Pons (tissue), 1 donor: ENCODE measurements around the gene ZNF609.

Source experiments
- DNase-seq: peaks from one replicate; pipeline ENCODE4 v3.0.0-alpha.2; 2016; ENCODE audit warnings: low spot score

ZNF609 gene, protein sequence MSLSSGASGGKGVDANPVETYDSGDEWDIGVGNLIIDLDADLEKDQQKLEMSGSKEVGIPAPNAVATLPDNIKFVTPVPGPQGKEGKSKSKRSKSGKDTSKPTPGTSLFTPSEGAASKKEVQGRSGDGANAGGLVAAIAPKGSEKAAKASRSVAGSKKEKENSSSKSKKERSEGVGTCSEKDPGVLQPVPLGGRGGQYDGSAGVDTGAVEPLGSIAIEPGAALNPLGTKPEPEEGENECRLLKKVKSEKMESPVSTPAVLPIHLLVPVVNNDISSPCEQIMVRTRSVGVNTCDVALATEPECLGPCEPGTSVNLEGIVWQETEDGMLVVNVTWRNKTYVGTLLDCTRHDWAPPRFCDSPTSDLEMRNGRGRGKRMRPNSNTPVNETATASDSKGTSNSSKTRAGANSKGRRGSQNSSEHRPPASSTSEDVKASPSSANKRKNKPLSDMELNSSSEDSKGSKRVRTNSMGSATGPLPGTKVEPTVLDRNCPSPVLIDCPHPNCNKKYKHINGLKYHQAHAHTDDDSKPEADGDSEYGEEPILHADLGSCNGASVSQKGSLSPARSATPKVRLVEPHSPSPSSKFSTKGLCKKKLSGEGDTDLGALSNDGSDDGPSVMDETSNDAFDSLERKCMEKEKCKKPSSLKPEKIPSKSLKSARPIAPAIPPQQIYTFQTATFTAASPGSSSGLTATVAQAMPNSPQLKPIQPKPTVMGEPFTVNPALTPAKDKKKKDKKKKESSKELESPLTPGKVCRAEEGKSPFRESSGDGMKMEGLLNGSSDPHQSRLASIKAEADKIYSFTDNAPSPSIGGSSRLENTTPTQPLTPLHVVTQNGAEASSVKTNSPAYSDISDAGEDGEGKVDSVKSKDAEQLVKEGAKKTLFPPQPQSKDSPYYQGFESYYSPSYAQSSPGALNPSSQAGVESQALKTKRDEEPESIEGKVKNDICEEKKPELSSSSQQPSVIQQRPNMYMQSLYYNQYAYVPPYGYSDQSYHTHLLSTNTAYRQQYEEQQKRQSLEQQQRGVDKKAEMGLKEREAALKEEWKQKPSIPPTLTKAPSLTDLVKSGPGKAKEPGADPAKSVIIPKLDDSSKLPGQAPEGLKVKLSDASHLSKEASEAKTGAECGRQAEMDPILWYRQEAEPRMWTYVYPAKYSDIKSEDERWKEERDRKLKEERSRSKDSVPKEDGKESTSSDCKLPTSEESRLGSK (N-terminal part only)

DNA sequence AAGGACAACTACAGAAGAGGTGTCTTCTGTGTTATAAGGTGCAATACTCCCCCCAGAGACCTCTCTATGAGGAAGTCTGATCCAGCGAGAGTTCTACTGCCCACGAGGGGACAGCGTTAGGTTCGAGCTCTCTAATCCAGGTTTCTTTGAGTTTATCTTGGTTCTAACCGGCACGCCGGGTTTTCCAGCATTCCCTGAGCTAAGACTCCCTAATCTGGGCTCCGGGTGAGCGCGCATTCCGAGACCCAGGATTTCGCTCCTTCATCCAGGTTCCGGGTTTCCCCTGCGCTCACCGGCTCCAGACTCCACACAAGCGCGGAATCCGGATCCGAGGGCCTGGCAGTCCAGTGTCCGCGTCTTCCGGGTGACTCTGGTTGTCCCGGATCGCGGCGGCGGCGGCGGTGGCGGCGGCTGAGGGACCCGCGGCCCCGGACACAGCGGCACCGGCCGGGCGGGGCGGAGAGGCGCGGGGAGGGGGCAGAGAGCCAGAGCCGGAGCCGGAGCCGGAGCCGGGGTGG, at the start of gene ZNF609:
Gene ZNF609, plus strand, starts transcription at position 373 of the 518 bp plus-strand sequence. CDS start 38,842 bp downstream, outside the sequence.
- peak; percentile 72 for DNase-seq

DNA sequence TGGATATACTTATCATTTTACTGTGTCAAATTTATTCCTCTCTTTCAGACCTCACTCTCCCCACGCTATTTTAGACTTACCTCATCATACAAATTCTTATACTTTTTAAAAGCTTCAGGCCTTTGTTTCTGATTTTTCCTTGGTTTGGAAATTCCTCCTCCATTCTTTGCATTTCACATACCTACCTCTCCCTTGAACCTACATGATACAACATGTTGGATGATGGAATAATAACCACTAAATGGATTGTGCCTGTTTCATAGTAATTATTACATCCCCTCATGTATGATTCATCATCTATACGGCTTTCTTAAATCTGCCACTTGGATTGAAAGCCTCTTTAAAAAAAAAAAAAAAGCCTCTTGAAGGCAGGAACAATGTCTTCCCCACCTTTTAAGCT, 48.2 kb upstream of the ZNF609 start:
- DNase-seq, result no peak

- DNase-seq, result no peak
Observed at GRCh38 chr15:64422697-64423096, 37.7 kb upstream of the ZNF609 start.

- no peak for DNase-seq
Observed at GRCh38 chr15:64423970-64424369, 36.4 kb upstream of the ZNF609 start.

GRCh38 chr15:64425221-64425620, 35.2 kb upstream of the ZNF609 start:
- DNase-seq, result no peak

- peak; percentile 66 for DNase-seq
Observed at GRCh38 chr15:64426845-64427465, 33.4 kb upstream of the ZNF609 start.

DNA sequence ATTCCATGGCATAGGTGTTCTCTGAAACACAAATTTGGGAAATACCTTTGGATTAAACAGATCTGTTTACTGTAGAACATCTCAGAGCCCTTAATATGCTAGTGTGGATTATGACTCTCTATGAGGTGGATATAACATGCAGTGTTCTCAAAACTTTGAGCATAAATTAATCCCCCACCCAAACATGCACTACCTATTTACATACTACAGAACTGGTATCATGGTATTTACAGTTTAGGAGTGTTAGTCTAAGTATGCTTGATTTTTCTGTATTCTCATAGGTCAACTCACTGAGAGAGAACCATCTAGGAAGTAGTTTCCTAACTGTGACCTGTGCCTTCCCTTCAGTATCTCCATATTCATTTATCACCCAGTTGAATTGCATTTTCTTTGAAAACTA, 30.9 kb upstream of the ZNF609 start:
- no peak for DNase-seq

DNA sequence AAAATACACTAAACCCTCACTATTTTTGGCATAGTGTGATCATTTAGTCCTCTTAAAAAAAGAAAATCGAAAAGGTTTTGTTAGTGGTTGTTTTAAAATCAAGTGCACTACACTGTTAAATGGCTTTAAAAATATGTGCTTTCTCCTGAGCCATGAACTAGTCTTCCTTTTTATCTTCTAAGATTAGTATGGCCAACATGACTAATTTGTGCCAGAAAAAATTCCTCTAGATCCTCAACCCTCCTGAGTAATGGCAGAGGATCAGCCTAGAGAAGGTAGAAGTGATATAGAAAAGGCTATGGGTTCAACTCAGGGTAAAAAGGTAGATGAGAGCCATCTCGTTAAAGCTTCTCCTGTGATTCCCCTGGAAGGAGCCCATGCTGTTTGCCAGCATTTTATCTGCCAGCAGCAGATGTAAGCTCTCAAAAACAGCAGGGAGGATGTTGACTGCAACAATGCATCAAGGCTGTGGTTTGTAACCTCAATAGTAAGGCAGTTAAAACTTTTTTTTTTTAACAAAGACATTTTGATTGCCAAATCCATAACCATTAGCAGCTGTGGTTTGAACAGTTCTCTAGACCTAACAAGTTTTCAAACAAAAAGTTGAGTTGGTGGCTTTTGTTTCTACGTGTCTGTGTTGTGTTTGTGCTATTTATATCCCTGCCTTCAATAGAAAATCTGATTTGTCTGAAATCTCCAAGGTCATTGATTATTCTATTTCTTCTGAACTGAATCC, 30.2 kb upstream of the ZNF609 start:
- DNase-seq, result peak; percentile 33

DNA sequence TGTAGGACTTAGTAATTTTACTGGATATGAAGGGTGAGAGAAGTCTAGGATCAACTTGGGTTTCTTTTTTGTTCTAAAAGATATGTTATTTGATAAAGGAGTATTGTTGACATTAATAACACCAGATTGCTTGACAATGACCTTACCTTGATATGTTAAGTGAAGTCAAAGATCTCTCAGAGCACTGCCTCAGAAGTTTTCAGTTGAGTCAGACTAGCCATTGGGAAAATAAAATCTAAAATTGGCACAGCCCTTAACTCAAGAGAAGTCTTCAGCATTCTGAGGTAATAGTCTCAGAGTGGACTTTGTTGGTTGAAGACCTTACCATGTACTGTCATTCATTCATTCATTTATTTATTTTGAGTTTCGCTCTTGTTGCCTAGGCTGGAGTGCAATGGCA, 22.4 kb upstream of the ZNF609 start:
- no peak for DNase-seq

GRCh38 chr15:64438653-64439447, 21.5 kb upstream of the ZNF609 start:
- no peak for DNase-seq

DNA sequence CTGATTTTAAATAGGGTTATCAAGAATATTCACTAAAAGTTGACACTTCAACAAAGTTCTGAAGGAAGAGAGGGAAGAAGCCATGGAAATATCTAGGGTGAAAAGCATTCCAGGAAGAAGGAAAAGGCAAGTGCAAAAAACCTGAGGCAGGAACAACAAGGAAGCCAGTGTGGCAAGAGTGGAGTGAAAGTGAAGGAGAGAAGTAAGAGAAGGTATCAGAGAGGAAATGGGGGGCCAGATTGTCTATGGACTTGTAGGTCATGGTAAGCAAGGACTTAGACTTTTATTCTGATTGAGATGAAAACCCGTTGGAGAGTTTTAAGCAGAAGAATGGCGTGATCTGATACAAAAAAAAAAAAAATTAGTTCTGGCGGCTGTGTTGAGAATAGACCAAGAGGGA, 18.5 kb upstream of the ZNF609 start:
- DNase-seq, result no peak

GRCh38 chr15:64443016-64443415, 17.4 kb upstream of the ZNF609 start:
- DNase-seq, result no peak

- DNase-seq, result no peak
Observed at GRCh38 chr15:64443747-64444621, 16.4 kb upstream of the ZNF609 start.

DNA sequence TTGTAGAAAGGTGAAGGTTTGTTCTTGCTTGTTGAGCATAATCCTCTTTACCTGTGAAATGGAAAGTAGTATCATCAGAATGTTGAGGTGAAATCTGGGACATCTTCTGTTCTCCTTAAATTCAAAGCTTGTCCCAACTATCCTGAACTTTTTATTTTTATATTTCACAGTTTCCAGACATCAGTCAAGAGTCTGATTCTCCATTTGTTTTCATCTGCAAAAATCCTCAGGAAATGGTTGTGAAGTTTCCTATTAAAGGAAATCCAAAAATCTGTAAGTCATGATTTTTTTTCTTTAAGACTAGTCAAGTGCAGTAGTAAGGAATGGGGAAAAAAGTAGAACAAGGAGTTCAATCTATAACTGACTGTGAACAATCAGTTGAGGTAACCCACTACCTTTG, 15.5 kb upstream of the ZNF609 start:
- DNase-seq, result no peak

- DNase-seq, result no peak
Observed at GRCh38 chr15:64447536-64448315, 12.7 kb upstream of the ZNF609 start.

- DNase-seq, result peak; percentile 87
Observed at GRCh38 chr15:64452988-64453688, 7.2 kb upstream of the ZNF609 start.

DNA sequence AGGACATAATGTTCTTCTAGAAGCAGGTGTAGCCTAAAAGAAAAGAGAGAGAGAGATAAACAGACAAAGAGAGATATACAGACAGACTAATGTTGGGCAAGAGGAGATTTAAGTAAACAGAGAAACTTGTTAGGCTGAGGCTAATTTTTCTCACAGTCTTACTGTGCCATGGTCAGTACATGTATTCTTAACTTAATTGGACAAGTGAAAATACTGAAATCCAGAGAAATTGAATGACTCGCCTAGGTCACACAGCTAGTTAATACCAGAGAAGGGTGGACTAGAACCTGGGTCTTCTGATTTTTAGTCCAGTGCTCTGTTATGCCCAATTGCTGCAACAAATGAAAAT, 6.7 kb upstream of the ZNF609 start:
- no peak for DNase-seq

GRCh38 chr15:64454282-64454681, 6.1 kb upstream of the ZNF609 start:
- no peak for DNase-seq
